SK-N-MC (cell line): Measurements from ENCODE around the gene ENPP7.
"Not testable (repeated sequence)": the region's sequence is repeated elsewhere in the genome, so short reads cannot be mapped to it uniquely, and the experiment has no call there.

Source experiments
- DNase-seq: peaks from one replicate; pipeline ENCODE4 v3.0.0-alpha.2; 2011; ENCODE audit warnings: low read depth, low spot score
- H3K27ac ChIP-seq: fragments of 200-600 bp; sonication (generic); 2 replicates; pipeline ENCODE4 v1.5.1; 2016; ENCODE audit warnings: mixed run types
- H3K36me3 ChIP-seq: fragments of 200-600 bp; sonication (generic); 2 replicates; pipeline ENCODE4 v1.6.1; 2017; ENCODE audit warnings: antibody characterized with exemption, low read length, mixed read lengths; ENCODE audit not compliant: insufficient read depth
- H3K4me3 ChIP-seq: fragments of 200-600 bp; sonication (generic); 2 replicates; pipeline ENCODE4 v1.5.1; 2016
- H3K9ac ChIP-seq: fragments of 200-600 bp; sonication (generic); 2 replicates; pipeline ENCODE4 v1.8.0; 2017; ENCODE audit warnings: mixed run types, mixed read lengths; ENCODE audit not compliant: insufficient read length
- H3K9me3 ChIP-seq: fragments of 200-600 bp; sonication (generic); 2 replicates; pipeline ENCODE4 v1.6.1; 2017; ENCODE audit warnings: low read depth, mild to moderate bottlenecking, antibody characterized with exemption, low read length, moderate library complexity, mixed read lengths
- EZH2 ChIP-seq: fragments of 200-600 bp; sonication (generic); IDR thresholded peaks from one replicate; pipeline ENCODE4 v1.6.1; 2017; ENCODE audit warnings: antibody characterized with exemption
- FOXP2 ChIP-seq: optimal IDR thresholded peaks from 2 replicates; pipeline ENCODE3; 2011; ENCODE audit warnings: mild to moderate bottlenecking, moderate library complexity; ENCODE audit not compliant: insufficient read depth; ENCODE audit errors: extremely low read length, control extremely low read depth
- POLR2AphosphoS5 ChIP-seq: IDR thresholded peaks from 2 replicates; pipeline ENCODE4 v1.6.1; 2012; ENCODE audit warnings: mild to moderate bottlenecking, low read depth, low read length, borderline replicate concordance

Gene ENPP7

GRCh38 chr17:79749156-79749815 is 18.5 kb downstream of the ENPP7 start:
- no peak for DNase-seq
- H3K9ac ChIP-seq = no peak overlapping the region
- no peaks in the 10 kb centered on the region for H3K9me3 ChIP-seq
- H3K27ac ChIP-seq = peak overlapping the region; percentile 66
- H3K4me3 ChIP-seq = peak overlapping the region; percentile 48
- H3K36me3 ChIP-seq = no peaks in the 10 kb centered on the region
- TF ChIP-seq FOXP2 (no peak), POLR2AphosphoS5 (no peak), EZH2 (no peak)

- H3K4me3 ChIP-seq = no peak overlapping the region
- no peak for DNase-seq
- H3K9ac ChIP-seq = no peak overlapping the region
- peak overlapping the region; percentile 66 for H3K27ac ChIP-seq
- H3K9me3 ChIP-seq = no peaks in the 10 kb centered on the region
- H3K36me3 ChIP-seq = no peaks in the 10 kb centered on the region
- TF ChIP-seq FOXP2 (no peak), POLR2AphosphoS5 (no peak), EZH2 (no peak)
Observed at GRCh38 chr17:79749958-79750357, 19.2 kb downstream of the ENPP7 start.

DNA sequence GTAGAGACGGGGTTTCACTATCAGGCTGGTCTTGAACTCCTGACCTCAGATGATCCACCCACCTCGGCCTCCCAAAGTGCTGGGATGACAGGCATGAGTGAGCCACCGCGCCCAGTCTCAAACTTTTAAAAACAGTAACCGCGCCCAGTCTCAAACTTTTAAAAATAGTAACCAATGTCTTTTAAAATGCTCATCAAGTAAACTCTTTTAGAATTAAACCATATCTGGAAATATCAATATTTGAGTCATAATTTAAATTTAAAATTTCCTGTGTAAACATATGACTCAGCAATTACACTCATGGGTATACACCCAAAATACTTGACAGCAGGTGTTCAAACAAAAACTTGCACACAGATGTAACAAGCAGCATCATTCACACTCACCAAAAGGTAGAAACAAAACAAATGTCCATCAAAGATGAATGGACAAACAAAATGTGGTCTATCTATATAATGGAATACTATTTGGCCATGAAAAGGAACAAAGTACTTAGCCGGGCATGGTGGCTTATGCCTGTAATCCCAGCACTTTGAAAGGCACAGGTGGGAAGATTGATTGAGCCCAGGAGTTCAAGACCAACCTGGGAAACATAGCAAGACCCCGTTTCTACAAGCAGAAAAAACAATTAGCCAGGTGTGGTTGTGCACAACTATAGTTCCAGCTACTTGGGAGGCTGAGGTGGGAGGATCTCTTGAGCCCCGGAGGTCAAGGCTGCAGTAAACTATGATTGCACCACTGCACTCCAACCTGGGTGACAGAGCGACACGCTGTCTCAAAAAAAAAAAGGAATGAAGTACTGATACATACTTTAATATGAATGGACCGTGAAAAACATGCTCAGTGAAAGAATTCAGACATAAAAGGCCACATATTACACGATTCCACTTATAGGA is 20.2 kb downstream of the ENPP7 start:
- TF ChIP-seq POLR2AphosphoS5 = no peak
- TF ChIP-seq EZH2 = no peak
- TF ChIP-seq FOXP2 = no peak
- no peak for DNase-seq
- no peak overlapping the region for H3K9ac ChIP-seq
- no peaks in the 10 kb centered on the region for H3K9me3 ChIP-seq
- H3K36me3 ChIP-seq = no peaks in the 10 kb centered on the region
- H3K27ac ChIP-seq = no peak overlapping the region
- no peak overlapping the region for H3K4me3 ChIP-seq

GRCh38 chr17:79752175-79752574 is 21.4 kb downstream of the ENPP7 start:
- H3K27ac ChIP-seq = no peak overlapping the region
- DNase-seq = no peak
- no peak overlapping the region for H3K9ac ChIP-seq

GRCh38 chr17:79754370-79754769 is 23.6 kb downstream of the ENPP7 start:
- no peaks in the 10 kb centered on the region for H3K36me3 ChIP-seq
- no peaks in the 10 kb centered on the region for H3K9me3 ChIP-seq

More at GRCh38 chr17:79752175-79752574, 21.4 kb downstream of the ENPP7 start:
- Histone ChIP-seq H3K9me3 (no peaks in the 10 kb centered on the region), H3K4me3 (no peak overlapping the region), H3K36me3 (no peaks in the 10 kb centered on the region)
- TF ChIP-seq FOXP2 = no peak
- TF ChIP-seq EZH2 = no peak
- TF ChIP-seq POLR2AphosphoS5 = no peak

DNA sequence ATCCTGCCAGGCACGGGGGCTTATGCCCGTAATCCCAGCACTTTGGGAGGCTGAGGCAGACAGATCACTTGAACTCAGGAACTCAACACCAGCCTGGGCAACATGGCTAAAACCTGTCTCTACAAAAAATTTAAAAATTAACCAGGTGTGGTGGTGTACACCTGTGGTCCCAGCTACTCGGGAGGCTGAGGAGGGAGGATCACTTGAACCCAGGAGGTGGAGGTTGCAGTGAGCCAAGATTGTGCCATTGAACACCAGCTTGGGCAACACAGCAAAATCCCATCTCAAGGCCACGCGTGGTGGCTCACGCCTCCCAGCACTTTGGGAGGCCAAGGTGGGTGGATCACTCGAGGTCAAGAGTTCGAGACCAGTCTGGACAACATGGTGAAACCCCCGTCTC is 24.2 kb downstream of the ENPP7 start:
- not testable (repeated sequence) for H3K9me3 ChIP-seq, H3K4me3 ChIP-seq, DNase-seq, H3K9ac ChIP-seq, H3K27ac ChIP-seq, H3K36me3 ChIP-seq

More at GRCh38 chr17:79754370-79754769, 23.6 kb downstream of the ENPP7 start:
- TF ChIP-seq EZH2 (no peak), POLR2AphosphoS5 (no peak), FOXP2 (no peak)
- no peak for DNase-seq
- H3K9ac ChIP-seq = no peak overlapping the region
- no peak overlapping the region for H3K27ac ChIP-seq
- no peak overlapping the region for H3K4me3 ChIP-seq

GRCh38 chr17:79755591-79755990 is 24.8 kb downstream of the ENPP7 start:
- TF ChIP-seq POLR2AphosphoS5 = no peak
- TF ChIP-seq FOXP2 = no peak
- no peak for TF ChIP-seq EZH2
- Histone ChIP-seq H3K9ac (no peak overlapping the region), H3K4me3 (no peak overlapping the region), H3K36me3 (no peaks in the 10 kb centered on the region), H3K9me3 (no peaks in the 10 kb centered on the region), H3K27ac (no peak overlapping the region)
- no peak for DNase-seq

DNA sequence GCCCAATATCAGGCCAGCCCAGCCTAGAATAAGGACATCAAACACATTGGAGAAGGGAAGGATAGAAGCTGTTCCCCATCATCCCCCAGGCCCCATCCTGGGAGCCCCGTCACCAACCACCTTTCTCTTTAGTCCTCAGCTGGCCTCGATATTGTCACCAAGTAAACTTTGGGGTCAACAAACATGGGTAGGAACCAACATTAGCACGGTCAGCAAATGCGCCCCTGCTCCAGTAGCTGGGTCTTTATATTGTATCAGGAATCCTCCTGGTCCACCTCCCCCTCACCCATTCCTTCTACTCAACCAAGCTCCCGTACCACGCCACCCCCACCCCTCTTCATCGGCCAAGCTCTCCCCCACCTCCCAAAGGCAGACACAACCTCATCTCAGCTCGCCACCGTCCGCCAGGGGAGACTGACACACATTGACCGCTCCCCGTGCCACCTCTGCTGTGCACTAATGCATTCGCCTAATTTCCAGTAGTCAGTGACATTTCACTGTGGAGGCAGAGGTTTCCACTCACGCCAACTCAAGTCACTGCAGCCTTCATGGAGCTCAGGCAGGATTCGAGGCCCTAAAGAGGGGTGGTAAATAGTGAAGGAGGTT is 26.5 kb downstream of the ENPP7 start:
- Histone ChIP-seq H3K4me3 (no peak overlapping the region), H3K9ac (no peak overlapping the region), H3K27ac (no peak overlapping the region), H3K36me3 (no peaks in the 10 kb centered on the region), H3K9me3 (no peaks in the 10 kb centered on the region)
- DNase-seq = no peak
- TF ChIP-seq FOXP2 = no peak
- no peak for TF ChIP-seq EZH2
- no peak for TF ChIP-seq POLR2AphosphoS5

GRCh38 chr17:79758271-79758670 is 27.5 kb downstream of the ENPP7 start:
- no peak for TF ChIP-seq EZH2
- no peak for TF ChIP-seq POLR2AphosphoS5
- TF ChIP-seq FOXP2 = no peak
- H3K4me3 ChIP-seq = no peak overlapping the region
- no peak for DNase-seq
- H3K27ac ChIP-seq = no peak overlapping the region
- no peaks in the 10 kb centered on the region for H3K36me3 ChIP-seq
- H3K9ac ChIP-seq = no peak overlapping the region
- H3K9me3 ChIP-seq = no peaks in the 10 kb centered on the region
